Measurements from ENCODE around the gene CBX1. TPM values are rescaled to one million over a fixed set of nuclear protein-coding genes. Genes with fewer than 3 reads are reported as not detected.
A peak's percentile ranks its signal among the peaks of the same experiment; 100 is the strongest.

CBX1 gene
- total and polyA plus RNA-seq, 2 of the 8 experiments (the other 6 are each of a cell fraction or from before 2014, with no cell fraction given): 38.7 to 173 TPM

- TF ChIP-seq EZH2 (IDR thresholded peaks at IDR 0.05; ENCODE audit: low read depth, low read length, severe bottlenecking) (peak; percentile 40), CTCF (IDR thresholded peaks at IDR 0.05; ENCODE audit: control extremely low read depth in 1 of 3, insufficient read depth in 1 of 3, low read depth in 1 of 3, low read length in 3 of 3) (peak; percentile 61 to 73 (median 68)), SP4 (IDR thresholded peaks at IDR 0.05; ENCODE audit: low read length) (no peak), CREB1 (IDR thresholded peaks at IDR 0.05) (no peak), BRCA1 (IDR thresholded peaks at IDR 0.05; ENCODE audit: low read depth, low read length) (no peak), TEAD4 (IDR thresholded peaks at IDR 0.05; ENCODE audit: low read depth, low read length) (no peak), HDAC6 (IDR thresholded peaks at IDR 0.05; ENCODE audit: low read depth, low read length) (no peak), TAF7 (optimal IDR thresholded peaks at IDR 0.05; ENCODE audit: borderline replicate concordance, low read depth, low read length) (no peak), CTBP2 (IDR thresholded peaks at IDR 0.05; ENCODE audit: borderline replicate concordance, insufficient read depth, insufficient read length, low read length) (no peak), SAP30 (IDR thresholded peaks at IDR 0.05; ENCODE audit: insufficient read depth, insufficient replicate concordance, low read length) (no peak), CHD2 (IDR thresholded peaks at IDR 0.05; ENCODE audit: low read length) (no peak), RNF2 (IDR thresholded peaks at IDR 0.05; ENCODE audit: borderline replicate concordance, low read depth, low read length, missing control alignments, poor library complexity, severe bottlenecking) (peak; percentile 37), NRF1 (IDR thresholded peaks at IDR 0.05; ENCODE audit: low read depth, low read length) (no peak), BCL11A (IDR thresholded peaks at IDR 0.05; ENCODE audit: low read depth in 2 of 2, low read length in 2 of 2) (no peak), GABPA (IDR thresholded peaks at IDR 0.05; ENCODE audit: borderline replicate concordance, insufficient read depth, low read length) (0 out of 2 replicates have a peak, but pooled peaks have one; percentile 19), ATF3 (IDR thresholded peaks at IDR 0.05; ENCODE audit: insufficient read depth, low read depth, low read length) (no peak)
- TF ChIP-seq, protein P1, sequence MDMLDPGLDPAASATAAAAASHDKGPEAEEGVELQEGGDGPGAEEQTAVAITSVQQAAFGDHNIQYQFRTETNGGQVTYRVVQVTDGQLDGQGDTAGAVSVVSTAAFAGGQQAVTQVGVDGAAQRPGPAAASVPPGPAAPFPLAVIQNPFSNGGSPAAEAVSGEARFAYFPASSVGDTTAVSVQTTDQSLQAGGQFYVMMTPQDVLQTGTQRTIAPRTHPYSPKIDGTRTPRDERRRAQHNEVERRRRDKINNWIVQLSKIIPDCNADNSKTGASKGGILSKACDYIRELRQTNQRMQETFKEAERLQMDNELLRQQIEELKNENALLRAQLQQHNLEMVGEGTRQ (IDR thresholded peaks at IDR 0.05; ENCODE audit: low read length): no peak
- TF ChIP-seq, protein P2, sequence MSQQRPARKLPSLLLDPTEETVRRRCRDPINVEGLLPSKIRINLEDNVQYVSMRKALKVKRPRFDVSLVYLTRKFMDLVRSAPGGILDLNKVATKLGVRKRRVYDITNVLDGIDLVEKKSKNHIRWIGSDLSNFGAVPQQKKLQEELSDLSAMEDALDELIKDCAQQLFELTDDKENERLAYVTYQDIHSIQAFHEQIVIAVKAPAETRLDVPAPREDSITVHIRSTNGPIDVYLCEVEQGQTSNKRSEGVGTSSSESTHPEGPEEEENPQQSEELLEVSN (IDR thresholded peaks at IDR 0.05): no peak
Observed at GRCh38 chr17:48037036-48037837, 64.0 kb downstream of the CBX1 start, which contains the start of gene COPZ2 (continued).
